Measurements from ENCODE around the gene CARD10. TPM values are rescaled to one million over a fixed set of nuclear protein-coding genes. Genes with fewer than 3 reads are reported as not detected.

Gene CARD10
- polyA plus RNA-seq, 1 of the 3 experiments (the other 2 are of a cell fraction), result 14.5 TPM

DNA sequence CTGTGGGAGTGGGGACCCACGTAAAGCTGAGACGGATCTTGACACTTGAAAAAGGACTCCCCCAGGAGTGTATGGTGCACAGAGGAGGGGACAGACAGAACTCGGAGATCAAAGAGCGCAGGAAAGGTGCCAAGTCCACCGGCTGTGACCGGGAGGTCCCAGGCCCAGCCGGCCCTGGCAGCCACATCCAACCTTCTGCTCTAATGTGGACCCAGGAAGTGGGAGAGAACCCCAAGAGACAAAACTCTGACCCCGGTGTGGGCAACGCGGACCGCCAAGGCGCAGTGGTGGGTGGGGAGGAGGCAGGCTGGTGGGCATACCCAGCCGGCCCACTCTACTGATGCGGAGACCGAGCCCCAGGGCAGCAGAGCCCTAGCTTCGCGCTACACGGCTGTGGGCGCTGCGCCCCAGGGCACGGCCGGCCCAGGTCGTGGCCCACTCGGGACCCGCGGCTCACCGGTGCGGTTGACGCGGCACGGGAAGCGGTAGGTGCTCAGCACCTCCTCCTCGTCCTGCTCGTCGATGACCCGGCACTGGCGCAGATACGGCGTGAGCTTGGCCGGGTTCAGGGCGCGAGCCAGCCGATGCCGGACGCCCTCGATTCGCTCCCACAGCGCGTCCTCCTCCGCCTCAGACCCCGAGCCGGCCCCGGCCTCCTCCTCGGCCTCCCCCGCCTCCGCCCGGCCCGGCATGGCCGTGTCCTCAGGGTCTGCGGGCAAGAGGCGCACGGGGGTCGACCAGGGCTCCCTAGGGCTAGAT is 527 bp downstream of the CARD10 start:
- Histone ChIP-seq H3K4me2 (peak overlapping the region; percentile 94), H3K36me3 (replicated peaks in 1 of 2; ENCODE audit: control insufficient read depth in 1 of 2, insufficient read depth in 2 of 2, low read length in 1 of 2) (peaks cover 4 to 8% of the 10 kb centered on the region in 2 experiments), H4K20me1 (ENCODE audit: insufficient read depth) (no peaks in the 10 kb centered on the region), H3K9me2 (no peaks in the 10 kb centered on the region), H3K79me2 (ENCODE audit: insufficient read depth) (peaks cover 8% of the 10 kb centered on the region), H3K4me3 (ENCODE audit: low read depth in 2 of 2, low read length in 1 of 2) (peak overlapping the region; percentile 62 to 74), H3K9ac (peak overlapping the region; percentile 69), H3F3A (replicated peaks; ENCODE audit: insufficient read depth) (peaks cover 9% of the 10 kb centered on the region), H2AFZ (ENCODE audit: low read depth) (peak overlapping the region; percentile 78; the same call in 1 of the 2 replicates), H3K4me1 (ENCODE audit: control insufficient read depth in 1 of 2, insufficient read depth in 2 of 2, low read depth in 1 of 2, low read length in 1 of 2) (peaks cover 0 to 16% of the 10 kb centered on the region in 2 experiments; a peak in 1 of 4 replicates), H3K27ac (ENCODE audit: low read depth in 2 of 2, low read length in 1 of 2) (no peak overlapping the region; a peak in 1 of 4 replicates), H3K9me3 (no peaks in the 10 kb centered on the region), H3K27me3 (ENCODE audit: insufficient read depth) (no peaks in the 10 kb centered on the region)
- POLR2A ChIA-PET, result no interaction called here
- no peak for TF ChIP-seq TEAD4 (IDR thresholded peaks at IDR 0.05; ENCODE audit: borderline replicate concordance, insufficient read depth)
- TF ChIP-seq, protein P1, sequence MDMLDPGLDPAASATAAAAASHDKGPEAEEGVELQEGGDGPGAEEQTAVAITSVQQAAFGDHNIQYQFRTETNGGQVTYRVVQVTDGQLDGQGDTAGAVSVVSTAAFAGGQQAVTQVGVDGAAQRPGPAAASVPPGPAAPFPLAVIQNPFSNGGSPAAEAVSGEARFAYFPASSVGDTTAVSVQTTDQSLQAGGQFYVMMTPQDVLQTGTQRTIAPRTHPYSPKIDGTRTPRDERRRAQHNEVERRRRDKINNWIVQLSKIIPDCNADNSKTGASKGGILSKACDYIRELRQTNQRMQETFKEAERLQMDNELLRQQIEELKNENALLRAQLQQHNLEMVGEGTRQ (IDR thresholded peaks at IDR 0.05; ENCODE audit: borderline replicate concordance, low read depth, low read length), result no peak
- no peak for TF ChIP-seq YY1 (IDR thresholded peaks at IDR 0.05; ENCODE audit: low read depth)
- TF ChIP-seq FOXJ3 (CRISPR knock-in tag; IDR thresholded peaks at IDR 0.05), result no peak
- TF ChIP-seq MXI1 (IDR thresholded peaks at IDR 0.05; ENCODE audit: low read depth, low read length), result no peak
- TF ChIP-seq ELF1 (IDR thresholded peaks at IDR 0.05), result no peak
- TF ChIP-seq JUND (IDR thresholded peaks at IDR 0.05), result no peak
- TF ChIP-seq, protein P2, sequence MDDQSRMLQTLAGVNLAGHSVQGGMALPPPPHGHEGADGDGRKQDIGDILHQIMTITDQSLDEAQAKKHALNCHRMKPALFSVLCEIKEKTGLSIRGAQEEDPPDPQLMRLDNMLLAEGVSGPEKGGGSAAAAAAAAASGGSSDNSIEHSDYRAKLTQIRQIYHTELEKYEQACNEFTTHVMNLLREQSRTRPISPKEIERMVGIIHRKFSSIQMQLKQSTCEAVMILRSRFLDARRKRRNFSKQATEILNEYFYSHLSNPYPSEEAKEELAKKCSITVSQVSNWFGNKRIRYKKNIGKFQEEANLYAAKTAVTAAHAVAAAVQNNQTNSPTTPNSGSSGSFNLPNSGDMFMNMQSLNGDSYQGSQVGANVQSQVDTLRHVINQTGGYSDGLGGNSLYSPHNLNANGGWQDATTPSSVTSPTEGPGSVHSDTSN (IDR thresholded peaks at IDR 0.05), result no peak
- TF ChIP-seq EZH2phosphoT487 (IDR thresholded peaks at IDR 0.05; ENCODE audit: borderline replicate concordance, low read depth), result no peak
- CTCF ChIA-PET, result interaction anchor here (0.7 to 2.3 kb wide), 7 partner anchors 9 to 49 kb away, joined by 3 to 6 read pairs (median 4); no protein-coding TSS in a partner anchor
- WGBS (ENCODE audit: low lambda C conversion rate), result 79% methylated on average over 6 of the region's 63 CpGs
- peak; percentile 81 for DNase-seq

- Histone ChIP-seq H3K4me3 (ENCODE audit: low read depth in 2 of 2, low read length in 1 of 2) (peak overlapping the region; percentile 62 to 74), H3K4me2 (peak overlapping the region; percentile 94), H3K27ac (ENCODE audit: low read depth in 2 of 2, low read length in 1 of 2) (no peak overlapping the region), H3F3A (replicated peaks; ENCODE audit: insufficient read depth) (peaks cover 9% of the 10 kb centered on the region), H3K36me3 (replicated peaks in 1 of 2; ENCODE audit: control insufficient read depth in 1 of 2, insufficient read depth in 2 of 2, low read length in 1 of 2) (peaks cover 4 to 8% of the 10 kb centered on the region in 2 experiments), H3K27me3 (ENCODE audit: insufficient read depth) (no peaks in the 10 kb centered on the region), H2AFZ (ENCODE audit: low read depth) (no peak overlapping the region), H3K4me1 (ENCODE audit: control insufficient read depth in 1 of 2, insufficient read depth in 2 of 2, low read depth in 1 of 2, low read length in 1 of 2) (peaks cover 0 to 16% of the 10 kb centered on the region in 2 experiments; a peak in 1 of 4 replicates), H3K9ac (no peak overlapping the region), H3K9me2 (no peaks in the 10 kb centered on the region), H3K9me3 (no peaks in the 10 kb centered on the region), H4K20me1 (ENCODE audit: insufficient read depth) (no peaks in the 10 kb centered on the region), H3K79me2 (ENCODE audit: insufficient read depth) (peaks cover 13% of the 10 kb centered on the region)
- ChIA-PET CTCF (interaction anchor here (1.0 to 2.3 kb wide), 4 partner anchors 9 to 50 kb away, joined by 3 to 6 read pairs (median 4); no protein-coding TSS in a partner anchor), POLR2A (no interaction called here)
- 97% methylated on average over 11 of the region's 15 CpGs for WGBS (ENCODE audit: low lambda C conversion rate)
- DNase-seq, result no peak
- TF ChIP-seq, protein P3, sequence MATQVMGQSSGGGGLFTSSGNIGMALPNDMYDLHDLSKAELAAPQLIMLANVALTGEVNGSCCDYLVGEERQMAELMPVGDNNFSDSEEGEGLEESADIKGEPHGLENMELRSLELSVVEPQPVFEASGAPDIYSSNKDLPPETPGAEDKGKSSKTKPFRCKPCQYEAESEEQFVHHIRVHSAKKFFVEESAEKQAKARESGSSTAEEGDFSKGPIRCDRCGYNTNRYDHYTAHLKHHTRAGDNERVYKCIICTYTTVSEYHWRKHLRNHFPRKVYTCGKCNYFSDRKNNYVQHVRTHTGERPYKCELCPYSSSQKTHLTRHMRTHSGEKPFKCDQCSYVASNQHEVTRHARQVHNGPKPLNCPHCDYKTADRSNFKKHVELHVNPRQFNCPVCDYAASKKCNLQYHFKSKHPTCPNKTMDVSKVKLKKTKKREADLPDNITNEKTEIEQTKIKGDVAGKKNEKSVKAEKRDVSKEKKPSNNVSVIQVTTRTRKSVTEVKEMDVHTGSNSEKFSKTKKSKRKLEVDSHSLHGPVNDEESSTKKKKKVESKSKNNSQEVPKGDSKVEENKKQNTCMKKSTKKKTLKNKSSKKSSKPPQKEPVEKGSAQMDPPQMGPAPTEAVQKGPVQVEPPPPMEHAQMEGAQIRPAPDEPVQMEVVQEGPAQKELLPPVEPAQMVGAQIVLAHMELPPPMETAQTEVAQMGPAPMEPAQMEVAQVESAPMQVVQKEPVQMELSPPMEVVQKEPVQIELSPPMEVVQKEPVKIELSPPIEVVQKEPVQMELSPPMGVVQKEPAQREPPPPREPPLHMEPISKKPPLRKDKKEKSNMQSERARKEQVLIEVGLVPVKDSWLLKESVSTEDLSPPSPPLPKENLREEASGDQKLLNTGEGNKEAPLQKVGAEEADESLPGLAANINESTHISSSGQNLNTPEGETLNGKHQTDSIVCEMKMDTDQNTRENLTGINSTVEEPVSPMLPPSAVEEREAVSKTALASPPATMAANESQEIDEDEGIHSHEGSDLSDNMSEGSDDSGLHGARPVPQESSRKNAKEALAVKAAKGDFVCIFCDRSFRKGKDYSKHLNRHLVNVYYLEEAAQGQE (IDR thresholded peaks at IDR 0.05; ENCODE audit: low read depth, low read length), result no peak
- TF ChIP-seq, protein P4, sequence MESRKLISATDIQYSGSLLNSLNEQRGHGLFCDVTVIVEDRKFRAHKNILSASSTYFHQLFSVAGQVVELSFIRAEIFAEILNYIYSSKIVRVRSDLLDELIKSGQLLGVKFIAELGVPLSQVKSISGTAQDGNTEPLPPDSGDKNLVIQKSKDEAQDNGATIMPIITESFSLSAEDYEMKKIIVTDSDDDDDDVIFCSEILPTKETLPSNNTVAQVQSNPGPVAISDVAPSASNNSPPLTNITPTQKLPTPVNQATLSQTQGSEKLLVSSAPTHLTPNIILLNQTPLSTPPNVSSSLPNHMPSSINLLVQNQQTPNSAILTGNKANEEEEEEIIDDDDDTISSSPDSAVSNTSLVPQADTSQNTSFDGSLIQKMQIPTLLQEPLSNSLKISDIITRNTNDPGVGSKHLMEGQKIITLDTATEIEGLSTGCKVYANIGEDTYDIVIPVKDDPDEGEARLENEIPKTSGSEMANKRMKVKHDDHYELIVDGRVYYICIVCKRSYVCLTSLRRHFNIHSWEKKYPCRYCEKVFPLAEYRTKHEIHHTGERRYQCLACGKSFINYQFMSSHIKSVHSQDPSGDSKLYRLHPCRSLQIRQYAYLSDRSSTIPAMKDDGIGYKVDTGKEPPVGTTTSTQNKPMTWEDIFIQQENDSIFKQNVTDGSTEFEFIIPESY (IDR thresholded peaks at IDR 0.05; ENCODE audit: borderline replicate concordance, low read depth), result no peak
- TF ChIP-seq TAF1 (IDR thresholded peaks at IDR 0.05; ENCODE audit: borderline replicate concordance, low read depth, low read length), result no peak
- TF ChIP-seq RFX5 (IDR thresholded peaks at IDR 0.05; ENCODE audit: low read length), result no peak
- TF ChIP-seq POLR2AphosphoS5 (IDR thresholded peaks at IDR 0.05; ENCODE audit: low read depth, low read length), result no peak
- no peak for TF ChIP-seq TCF12 (IDR thresholded peaks at IDR 0.05)
- TF ChIP-seq RXRA (IDR thresholded peaks at IDR 0.05; ENCODE audit: borderline replicate concordance, low read depth), result no peak
- TF ChIP-seq RCOR1 (IDR thresholded peaks at IDR 0.05; ENCODE audit: low read length), result no peak
Measured at GRCh38 chr22:37517826-37518450, 1.3 kb downstream of the CARD10 start.

All from SK-N-SH (cell line).